MM.1S (cell line): ENCODE data around the gene NSUN3.
"Not testable (repeated sequence)": the region's sequence is repeated elsewhere in the genome, so short reads cannot be mapped to it uniquely, and the experiment has no call there.

ENCODE experiments used
- DNase-seq: peaks from one replicate; pipeline ENCODE4 v3.0.0-alpha.2; 2015
- H2AFZ ChIP-seq: fragments of 300-600 bp; sonication (generic); 2 replicates; pipeline ENCODE4 v1.6.0; 2016; ENCODE audit warnings: antibody characterized with exemption, low read length
- H3F3A ChIP-seq: fragments of 300-600 bp; sonication (generic); 2 replicates; pipeline ENCODE4 v1.6.1; 2016; ENCODE audit warnings: mild to moderate bottlenecking, antibody characterized with exemption, low read length, moderate library complexity, mixed read lengths; ENCODE audit not compliant: insufficient read depth
- H3K27ac ChIP-seq: fragments of 300-600 bp; sonication (generic); 2 replicates; pipeline ENCODE4 v1.5.1; 2016; ENCODE audit warnings: mild to moderate bottlenecking, low read length
- H3K27me3 ChIP-seq: fragments of 300-600 bp; sonication (generic); replicated peaks from 2 replicates; pipeline ENCODE4 v1.6.0; 2016; ENCODE audit warnings: low read length; ENCODE audit not compliant: insufficient read depth
- H3K36me3 ChIP-seq: fragments of 300-600 bp; sonication (generic); replicated peaks from 2 replicates; pipeline ENCODE4 v1.6.1; 2016; ENCODE audit warnings: mild to moderate bottlenecking, low read length, mixed read lengths; ENCODE audit not compliant: insufficient read depth
- H3K4me1 ChIP-seq: fragments of 300-600 bp; sonication (generic); 2 replicates; pipeline ENCODE4 v1.6.1; 2016; ENCODE audit warnings: low read length, mixed read lengths
- H3K4me2 ChIP-seq: fragments of 300-600 bp; sonication (generic); 2 replicates; pipeline ENCODE4 v1.6.0; 2016; ENCODE audit warnings: low read depth, low read length
- H3K4me3 ChIP-seq: fragments of 300-600 bp; sonication (generic); 2 replicates; pipeline ENCODE4 v1.5.1; 2016; ENCODE audit warnings: low read length, mixed read lengths
- H3K79me2 ChIP-seq: fragments of 300-600 bp; sonication (generic); 2 replicates; pipeline ENCODE4 v1.6.1; 2016; ENCODE audit warnings: mixed run types, low read length, mixed read lengths
- H3K9ac ChIP-seq: fragments of 300-600 bp; sonication (generic); 2 replicates; pipeline ENCODE4 v1.6.1; 2016; ENCODE audit warnings: low read length, mixed read lengths
- H3K9me2 ChIP-seq: fragments of 300-600 bp; sonication (generic); replicated peaks from 2 replicates; pipeline ENCODE4 v1.6.1; 2016; ENCODE audit warnings: mild to moderate bottlenecking, low read length, mixed read lengths; ENCODE audit not compliant: insufficient read depth
- H3K9me3 ChIP-seq: fragments of 300-600 bp; sonication (generic); replicated peaks from 2 replicates; pipeline ENCODE4 v1.6.1; 2016; ENCODE audit warnings: mild to moderate bottlenecking, low read length, mixed read lengths; ENCODE audit not compliant: insufficient read depth
- H4K20me1 ChIP-seq: fragments of 300-600 bp; sonication (generic); 2 replicates; pipeline ENCODE4 v1.6.1; 2016; ENCODE audit warnings: mild to moderate bottlenecking, low read length, moderate library complexity, mixed read lengths; ENCODE audit not compliant: insufficient read depth
- CTCF ChIP-seq: fragments of 300-600 bp; sonication (generic); IDR thresholded peaks from 2 replicates; pipeline ENCODE4 v1.5.1; 2016; ENCODE audit warnings: antibody characterized with exemption, low read length, mixed read lengths
- EZH2 ChIP-seq: fragments of 300-600 bp; sonication (generic); optimal IDR thresholded peaks from 2 replicates; pipeline ENCODE3; 2017; ENCODE audit warnings: low read depth, mild to moderate bottlenecking, antibody characterized with exemption, low read length, mixed read lengths
- EZH2phosphoT487 ChIP-seq: fragments of 300-600 bp; sonication (generic); IDR thresholded peaks from 2 replicates; pipeline ENCODE4 v1.6.1; 2018; ENCODE audit warnings: antibody characterized with exemption, low read length

NSUN3 gene

GRCh38 chr3:94028093-94028837 is 34.6 kb upstream of the NSUN3 start, which contains the start of gene STX19:
Gene STX19, minus strand, starts transcription at chr3:94028597. Its CDS starts 13,328 bp downstream, at chr3:94015269.
- no peaks in the 10 kb centered on the region for H3K79me2 ChIP-seq
- H3K9ac ChIP-seq = no peak within 1 kb of the TSS
- no peak within 1 kb of the TSS for H3K4me3 ChIP-seq
- no peak within 1 kb of the TSS for H3K4me2 ChIP-seq
- H3K4me1 ChIP-seq = no peaks in the 10 kb centered on the region
- TF ChIP-seq EZH2phosphoT487 (no peak), CTCF (no peak), EZH2 (no peak)
- H3F3A ChIP-seq = no peaks in the 10 kb centered on the region
- H4K20me1 ChIP-seq = no peaks in the 10 kb centered on the region
- no peak for DNase-seq
- no peaks in the 10 kb centered on the region for H3K9me3 ChIP-seq
- H3K9me2 ChIP-seq = no peaks in the 10 kb centered on the region
- no peak within 1 kb of the TSS for H2AFZ ChIP-seq
- H3K27me3 ChIP-seq = no peaks in the 10 kb centered on the region
- H3K27ac ChIP-seq = no peak within 1 kb of the TSS
- no peaks in the 10 kb centered on the region for H3K36me3 ChIP-seq

- no peaks in the 10 kb centered on the region for H3K9me2 ChIP-seq
- no peaks in the 10 kb centered on the region for H3K27me3 ChIP-seq
- H3K9me3 ChIP-seq = no peaks in the 10 kb centered on the region
- no peak overlapping the region for H3K9ac ChIP-seq
- peak; percentile 20 for DNase-seq
- no peaks in the 10 kb centered on the region for H4K20me1 ChIP-seq
- no peaks in the 10 kb centered on the region for H3K4me1 ChIP-seq
- H3F3A ChIP-seq = no peaks in the 10 kb centered on the region
- no peak overlapping the region for H2AFZ ChIP-seq
- no peaks in the 10 kb centered on the region for H3K36me3 ChIP-seq
- H3K79me2 ChIP-seq = no peaks in the 10 kb centered on the region
- no peak overlapping the region for H3K4me2 ChIP-seq
- no peak overlapping the region for H3K4me3 ChIP-seq
- TF ChIP-seq EZH2 = no peak
- TF ChIP-seq CTCF = peak; percentile 37
- H3K27ac ChIP-seq = no peak overlapping the region
Measured at GRCh38 chr3:94036909-94037507, 25.9 kb upstream of the NSUN3 start.

GRCh38 chr3:94043285-94043684 is 19.6 kb upstream of the NSUN3 start:
- Histone ChIP-seq H3K4me1 (no peaks in the 10 kb centered on the region), H3K4me3 (no peak overlapping the region), H2AFZ (no peak overlapping the region), H3K9me2 (no peaks in the 10 kb centered on the region), H3F3A (no peaks in the 10 kb centered on the region), H3K4me2 (no peak overlapping the region), H3K9me3 (no peaks in the 10 kb centered on the region), H4K20me1 (no peaks in the 10 kb centered on the region), H3K36me3 (no peaks in the 10 kb centered on the region), H3K9ac (no peak overlapping the region), H3K27me3 (no peaks in the 10 kb centered on the region), H3K27ac (no peak overlapping the region), H3K79me2 (no peaks in the 10 kb centered on the region)
- DNase-seq = no peak
- TF ChIP-seq EZH2 (no peak), CTCF (no peak), EZH2phosphoT487 (no peak)

- H3F3A ChIP-seq, H4K20me1 ChIP-seq, H3K9me2 ChIP-seq, H3K4me2 ChIP-seq, H3K79me2 ChIP-seq, H3K36me3 ChIP-seq, H3K27me3 ChIP-seq, H2AFZ ChIP-seq, H3K9me3 ChIP-seq, DNase-seq, H3K4me1 ChIP-seq, H3K27ac ChIP-seq, H3K4me3 ChIP-seq, H3K9ac ChIP-seq: not testable (repeated sequence)
Measured at GRCh38 chr3:94044100-94044936, 18.5 kb upstream of the NSUN3 start.
